Upper lobe of left lung (tissue), 6 donors: ENCODE measurements around the gene APOBR. TPM values are rescaled to one million over a fixed set of nuclear protein-coding genes. Genes with fewer than 3 reads are reported as not detected.

ENCODE experiments used
- ATAC-seq, 2 donors: fragments of 200-7000 bp; cut with Tn5 transposase; one replicate each; pipeline ENCODE4 v1.9.1; 2022; ENCODE audit warnings: mild to moderate bottlenecking in 2 of 2, moderate library complexity in 2 of 2; ENCODE audit not compliant: low FRiP score in 2 of 2
- DNase-seq, 2 donors: peaks; one replicate each; pipeline ENCODE4 v3.0.0-alpha.2; 2019 to 2020
- H3K27ac ChIP-seq, 4 donors: fragments of 200-600 bp; sonication (generic); one replicate each; pipeline ENCODE4 v1.5.1; 2016 to 2019
- H3K27me3 ChIP-seq, 4 donors: fragments of 200-600 bp; sonication (generic); one replicate each; pipeline ENCODE4 v1.5.1; 2017 to 2019
- H3K36me3 ChIP-seq, 4 donors: fragments of 200-600 bp; sonication (generic); one replicate each; pipeline ENCODE4 v1.5.1; 2016 to 2019
- H3K4me1 ChIP-seq, 4 donors: fragments of 200-600 bp; sonication (generic); one replicate each; pipeline ENCODE4 v1.5.1; 2018 to 2019
- H3K4me3 ChIP-seq, 4 donors: fragments of 200-600 bp; sonication (generic); one replicate each; pipeline ENCODE4 v1.5.1; 2017 to 2019; ENCODE audit warnings: mild to moderate bottlenecking in 2 of 4, moderate library complexity in 1 of 4
- H3K9me3 ChIP-seq, 4 donors: fragments of 200-600 bp; sonication (generic); one replicate each; pipeline ENCODE4 v1.5.1; 2018 to 2019
- EP300 ChIP-seq, 4 donors: sonication (generic); formaldehyde crosslinking; IDR thresholded peaks; one replicate each; pipeline ENCODE4 v1.5.1; 2017; ENCODE audit warnings: antibody characterized with exemption in 4 of 4, control low read depth in 2 of 4
- POLR2A ChIP-seq, 4 donors: fragments of 450-650 bp; IDR thresholded peaks; one replicate each; pipeline ENCODE4 v1.5.1; 2016 to 2017; ENCODE audit warnings: antibody characterized with exemption in 4 of 4, mild to moderate bottlenecking in 2 of 4
- POLR2AphosphoS5 ChIP-seq, 2 donors: sonication (generic); formaldehyde crosslinking; IDR thresholded peaks; one replicate each; pipeline ENCODE4 v1.5.1; 2017; ENCODE audit warnings: antibody characterized with exemption in 2 of 2
- WGBS, 2 donors: methylation state at CpG; one replicate each; pipeline ENCODE4 v1.1.5; 2017 to 2018; 5-methylcytosine and 5-hydroxymethylcytosine counted together
- total RNA-seq, 6 donors: library from RNA; depleted of rRNA in 4 of 6; stranded (reverse); fragments of >200 nt in 4 of 6; gene quantifications; one replicate each; pipeline versions ENCODE4 v1.1.0 to v1.2.1, GENCODE V29; 2016 to 2021
- TF ChIP-seq, protein P1 (sequence below), 6 experiments: fragments of 450-650 bp in 4 of 6; fragments of 200-600 bp in 2 of 6; sonication (generic) in 2 of 6; IDR thresholded peaks; one replicate each; pipeline ENCODE4 v1.5.1; 2016 to 2019; ENCODE audit warnings: antibody characterized with exemption in 6 of 6
- donor health status: DM: no; HTN: no; CAD: no; lungs with moderate emphysema.
- donor health status: DM: no; HTN: yes; CAD: no; lungs with severe emphysema.

Gene APOBR
- total RNA-seq, 6 donors from 2014 or later, result 17.0 to 45.0 (median 33.4) TPM

DNA sequence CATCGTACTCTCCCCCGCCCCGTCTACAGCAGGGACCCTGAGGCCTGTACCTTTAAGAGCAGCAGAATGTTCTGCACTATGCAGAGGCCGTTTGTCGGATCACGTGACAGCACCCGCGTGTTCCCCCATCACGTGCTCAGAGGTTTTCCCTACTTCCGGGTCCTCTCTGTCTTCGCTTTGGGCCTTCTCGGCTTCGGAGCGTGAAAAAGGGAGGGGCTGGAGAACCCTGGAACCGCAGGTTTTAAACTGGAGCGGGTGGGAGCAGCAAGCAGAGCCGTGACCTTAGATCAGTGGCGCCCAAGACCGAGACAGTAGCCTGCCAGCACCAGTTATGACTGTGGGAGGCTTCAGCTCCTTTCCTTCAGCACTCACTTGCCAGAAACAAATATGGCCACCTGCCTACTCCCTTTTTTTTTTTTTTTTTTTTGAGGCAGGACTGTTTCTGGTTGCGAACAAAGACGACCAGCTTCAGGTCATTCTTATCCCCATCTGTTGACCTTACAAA, 2.4 kb upstream of the APOBR start, which contains the start of gene CLN3:
Gene CLN3, minus strand, starts transcription at position 105 of the 505 bp plus-strand sequence. CDS start 315 bp downstream, outside the sequence.
- H3K4me1 ChIP-seq, result peaks cover 18 to 51% (median 31%) of the 10 kb centered on the region in 4 donors
- H3K27ac ChIP-seq, result peak within 1 kb of the TSS; percentile 92 to 98 (median 94)
- peaks cover 11 to 27% (median 20%) of the 10 kb centered on the region in 4 donors for H3K36me3 ChIP-seq
- no peak for TF ChIP-seq EP300 (IDR thresholded peaks at IDR 0.05)
- peak; percentile 68 to 78 for TF ChIP-seq POLR2AphosphoS5 (IDR thresholded peaks at IDR 0.05)
- TF ChIP-seq, protein P1, sequence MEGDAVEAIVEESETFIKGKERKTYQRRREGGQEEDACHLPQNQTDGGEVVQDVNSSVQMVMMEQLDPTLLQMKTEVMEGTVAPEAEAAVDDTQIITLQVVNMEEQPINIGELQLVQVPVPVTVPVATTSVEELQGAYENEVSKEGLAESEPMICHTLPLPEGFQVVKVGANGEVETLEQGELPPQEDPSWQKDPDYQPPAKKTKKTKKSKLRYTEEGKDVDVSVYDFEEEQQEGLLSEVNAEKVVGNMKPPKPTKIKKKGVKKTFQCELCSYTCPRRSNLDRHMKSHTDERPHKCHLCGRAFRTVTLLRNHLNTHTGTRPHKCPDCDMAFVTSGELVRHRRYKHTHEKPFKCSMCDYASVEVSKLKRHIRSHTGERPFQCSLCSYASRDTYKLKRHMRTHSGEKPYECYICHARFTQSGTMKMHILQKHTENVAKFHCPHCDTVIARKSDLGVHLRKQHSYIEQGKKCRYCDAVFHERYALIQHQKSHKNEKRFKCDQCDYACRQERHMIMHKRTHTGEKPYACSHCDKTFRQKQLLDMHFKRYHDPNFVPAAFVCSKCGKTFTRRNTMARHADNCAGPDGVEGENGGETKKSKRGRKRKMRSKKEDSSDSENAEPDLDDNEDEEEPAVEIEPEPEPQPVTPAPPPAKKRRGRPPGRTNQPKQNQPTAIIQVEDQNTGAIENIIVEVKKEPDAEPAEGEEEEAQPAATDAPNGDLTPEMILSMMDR (IDR thresholded peaks at IDR 0.05), result peak in 1 of 6 experiments; percentile 4
- peak in 1 of 4 donors; percentile 61 for TF ChIP-seq POLR2A (IDR thresholded peaks at IDR 0.05)
- H3K9me3 ChIP-seq, result no peaks in the 10 kb centered on the region
- 0 to 1% methylated on average over 18 to 19 of the region's 21 CpGs for WGBS, 2 donors
- H3K4me3 ChIP-seq, result peak within 1 kb of the TSS; percentile 79 to 95 (median 86)
- H3K27me3 ChIP-seq, result no peaks in the 10 kb centered on the region
- DNase-seq (peak in 1 of 2 donors; percentile 94), ATAC-seq (peak; percentile 94 to 95)

DNA sequence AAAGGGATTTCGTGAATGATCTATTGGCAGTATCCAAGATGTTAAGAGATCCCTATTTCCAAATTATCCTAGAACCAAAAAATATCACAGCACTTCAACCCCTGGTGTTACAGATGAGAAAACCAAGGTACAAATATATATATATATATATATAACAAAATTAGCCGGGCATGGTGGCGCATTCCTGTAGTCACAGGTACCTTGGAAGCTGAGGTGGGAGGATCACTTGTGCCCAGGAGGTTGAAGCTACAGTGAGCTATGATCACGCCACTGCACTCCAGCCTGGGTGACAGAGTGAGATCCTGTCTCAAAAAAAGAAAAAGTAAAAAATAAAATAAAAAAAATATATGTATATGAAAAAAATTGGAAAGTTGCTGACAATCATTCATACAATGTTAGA, 1.9 kb upstream of the APOBR start:
- ATAC-seq (no peak), DNase-seq (no peak)
- TF ChIP-seq POLR2A (IDR thresholded peaks at IDR 0.05) (no peak), EP300 (IDR thresholded peaks at IDR 0.05) (no peak), POLR2AphosphoS5 (IDR thresholded peaks at IDR 0.05) (no peak)
- TF ChIP-seq, protein P1 (IDR thresholded peaks at IDR 0.05), result no peak
- Histone ChIP-seq H3K4me3 (peak overlapping the region in 3 of 4 donors; percentile 79 to 88 (median 83)), H3K27me3 (no peaks in the 10 kb centered on the region), H3K4me1 (peaks cover 18 to 51% (median 31%) of the 10 kb centered on the region in 4 donors), H3K9me3 (no peaks in the 10 kb centered on the region), H3K36me3 (peaks cover 11 to 22% (median 15%) of the 10 kb centered on the region in 4 donors), H3K27ac (peak overlapping the region; percentile 92 to 98 (median 94))
- WGBS, 2 donors, result 46 to 50% methylated on average over 4 of the region's 4 CpGs

DNA sequence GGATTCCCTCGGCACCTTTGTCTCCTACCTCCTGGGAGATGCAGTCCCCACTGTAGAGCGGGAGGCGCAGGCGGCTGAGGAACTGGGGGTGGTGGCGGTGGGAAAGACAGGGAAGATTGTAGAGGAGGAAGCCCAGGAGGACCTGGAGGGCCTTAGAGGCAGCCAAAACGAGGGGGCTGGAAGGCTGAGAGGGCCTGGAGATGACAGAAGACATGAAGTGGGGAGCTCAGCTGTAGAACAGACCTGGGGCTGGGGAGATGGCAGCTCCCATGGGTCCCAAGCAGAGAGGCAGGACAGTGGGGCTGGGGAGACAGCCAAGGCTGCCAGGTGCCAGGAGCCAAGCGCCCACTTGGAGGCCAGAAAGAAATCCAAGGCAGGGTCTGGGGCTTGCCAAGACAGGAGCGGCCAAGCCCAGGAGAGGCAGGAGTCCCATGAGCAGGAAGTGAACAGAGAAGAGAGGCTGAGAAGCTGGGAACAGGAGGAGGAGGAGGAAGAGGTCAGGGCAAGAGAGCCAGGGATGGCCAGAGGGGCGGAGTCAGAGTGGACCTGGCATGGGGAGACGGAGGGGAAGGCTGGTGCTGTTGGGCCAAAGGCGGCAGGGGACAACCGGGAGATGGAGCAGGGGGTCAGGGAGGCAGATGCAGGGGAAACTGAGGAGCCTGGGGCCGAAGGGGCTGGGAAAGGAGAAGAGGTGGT, 803 bp downstream of the APOBR start:
- WGBS, 2 donors, result 71 to 72% methylated on average over 13 of the region's 13 CpGs
- Histone ChIP-seq H3K27ac (peak overlapping the region; percentile 75 to 98 (median 88)), H3K4me3 (peak overlapping the region in 3 of 4 donors; percentile 22 to 51 (median 34)), H3K36me3 (no peaks in the 10 kb centered on the region), H3K4me1 (peaks cover 12 to 38% (median 25%) of the 10 kb centered on the region in 4 donors), H3K27me3 (no peaks in the 10 kb centered on the region), H3K9me3 (no peaks in the 10 kb centered on the region)
- DNase-seq (no peak), ATAC-seq (no peak)
- TF ChIP-seq POLR2A (IDR thresholded peaks at IDR 0.05) (no peak), EP300 (IDR thresholded peaks at IDR 0.05) (no peak), POLR2AphosphoS5 (IDR thresholded peaks at IDR 0.05) (no peak)
- TF ChIP-seq, protein P1 (IDR thresholded peaks at IDR 0.05), result no peak

DNA sequence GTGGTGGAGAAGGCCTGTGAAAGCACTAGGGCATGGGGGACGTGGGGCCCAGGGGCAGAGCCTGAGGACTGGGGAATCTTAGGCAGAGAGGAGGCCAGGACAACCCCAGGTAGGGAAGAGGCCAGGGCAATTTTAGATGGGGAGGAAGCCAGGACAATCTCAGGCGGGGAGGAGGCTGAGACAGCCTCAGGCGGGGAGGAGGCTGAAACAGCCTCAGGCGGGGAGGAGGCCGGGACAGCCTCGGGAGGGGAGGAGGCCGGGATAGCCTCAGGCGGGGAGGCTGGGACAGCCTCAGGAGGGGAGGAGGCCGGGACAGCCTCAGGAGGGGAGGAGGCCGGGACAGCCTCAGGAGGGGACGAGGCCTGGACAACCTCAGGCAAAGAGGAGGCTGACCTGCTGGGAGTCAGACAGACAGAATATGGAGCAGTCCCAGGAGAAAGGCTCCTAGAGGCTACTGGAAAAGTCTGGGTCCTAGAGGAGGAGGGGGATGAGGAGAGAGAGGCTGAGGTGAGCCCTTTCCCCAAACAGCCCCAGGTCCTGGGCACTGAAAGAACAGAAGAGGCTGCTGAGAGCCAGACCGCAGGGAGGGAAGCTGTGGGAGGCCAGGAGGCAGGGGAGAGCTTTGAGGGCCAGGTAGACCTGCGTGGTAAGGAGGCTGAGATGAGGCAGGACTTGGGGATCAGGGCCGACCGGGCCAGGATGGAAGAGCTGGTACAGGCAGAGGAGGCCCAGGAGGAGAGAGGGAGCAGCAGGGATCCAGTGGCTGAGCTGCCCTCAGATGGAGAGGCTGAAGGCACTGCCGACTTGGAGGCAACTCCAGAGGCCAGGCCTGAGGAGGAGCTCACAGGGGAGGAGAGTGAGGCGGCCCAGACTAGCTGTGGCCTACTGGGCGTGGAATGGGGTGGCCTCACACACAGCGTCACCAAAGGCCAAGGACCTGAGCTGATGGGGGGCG, 1.6 kb downstream of the APOBR start:
- peak overlapping the region in 3 of 4 donors; percentile 84 to 98 (median 93) for H3K27ac ChIP-seq

More for the DNA sequence above, 1.6 kb downstream of the APOBR start:
- no peaks in the 10 kb centered on the region for H3K36me3 ChIP-seq
- 86 to 92% methylated on average over 20 of the region's 20 CpGs for WGBS, 2 donors
- H3K9me3 ChIP-seq, result no peaks in the 10 kb centered on the region
- H3K4me3 ChIP-seq, result peak overlapping the region in 3 of 4 donors; percentile 22 to 51 (median 34)
- peaks cover 6 to 30% (median 17%) of the 10 kb centered on the region in 4 donors for H3K4me1 ChIP-seq
- TF ChIP-seq EP300 (IDR thresholded peaks at IDR 0.05) (no peak), POLR2AphosphoS5 (IDR thresholded peaks at IDR 0.05) (no peak), POLR2A (IDR thresholded peaks at IDR 0.05) (no peak)
- TF ChIP-seq, protein P1 (IDR thresholded peaks at IDR 0.05), result no peak
- DNase-seq, result no peak
- ATAC-seq, result no peak
- no peaks in the 10 kb centered on the region for H3K27me3 ChIP-seq
